ENCODE results near the gene DOHH.

DOHH gene

DNA sequence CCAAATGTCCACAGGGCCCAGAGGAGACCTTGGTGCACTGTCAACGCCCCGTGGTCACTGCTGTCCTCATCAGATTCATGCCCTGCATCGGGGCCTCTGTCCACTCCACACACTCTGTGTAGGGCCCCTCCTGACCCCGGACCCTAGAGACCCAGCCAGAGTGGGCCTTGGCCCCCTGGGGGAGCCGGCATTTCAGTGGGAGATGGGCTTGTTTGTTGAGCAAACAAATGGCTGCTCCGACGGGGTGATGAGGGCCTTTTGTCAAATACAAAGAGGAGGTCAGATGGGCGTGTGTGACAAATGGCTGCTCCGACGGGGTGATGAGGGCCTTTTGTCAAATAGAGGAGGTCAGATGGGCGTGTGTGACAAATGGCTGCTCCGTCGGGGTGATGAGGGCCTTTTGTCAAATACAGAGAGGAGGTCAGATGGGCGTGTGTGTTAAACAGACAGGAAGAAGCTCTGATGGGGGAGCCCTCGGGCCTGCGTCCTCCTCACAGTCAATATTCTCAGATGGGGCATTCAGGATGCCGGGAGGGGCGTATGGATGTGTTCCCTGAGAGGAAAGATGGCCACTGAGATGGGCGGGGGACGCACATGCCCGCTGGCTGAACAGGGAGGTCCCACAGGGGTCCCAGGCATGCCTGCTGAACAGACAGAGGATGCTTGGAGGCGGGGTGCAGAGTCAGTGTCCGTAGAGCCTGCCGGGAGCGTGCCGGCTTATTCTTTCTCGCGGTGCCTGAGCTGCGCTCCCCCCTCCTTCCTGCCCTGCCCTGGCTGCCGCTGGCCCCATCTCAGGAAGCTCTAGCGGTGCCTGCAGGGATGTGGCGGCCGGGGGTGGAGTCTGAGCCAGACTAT is 56.4 kb downstream of the DOHH start:
- Histone ChIP-seq H3K4me3 (ENCODE audit: low read depth, low read length) (no peak overlapping the region), H3K9me3 (ENCODE audit: control insufficient read depth, insufficient read depth, low read depth, low read length) (no peaks in the 10 kb centered on the region), H3K36me3 (ENCODE audit: control insufficient read depth in 2 of 2, insufficient read depth in 1 of 2, low read length in 2 of 2) (peaks cover 2 to 27% of the 10 kb centered on the region in 2 experiments; a peak in 2 of 3 replicates), H3K27ac (ENCODE audit: extremely low read depth, low read depth, low read length) (no peak overlapping the region), H3K4me1 (ENCODE audit: control insufficient read depth, insufficient read depth, low read length) (no peaks in the 10 kb centered on the region)
- TF ChIP-seq ZNF747 (tag by site-specific recombination; IDR thresholded peaks at IDR 0.05): no peak
- TF ChIP-seq ZNF600 (tag by site-specific recombination; IDR thresholded peaks at IDR 0.05): 0 out of 2 replicates have a peak, but pooled peaks have one; percentile 34
- CTCF ChIA-PET: no interaction called here
- POLR2A ChIA-PET: no interaction called here

DNA sequence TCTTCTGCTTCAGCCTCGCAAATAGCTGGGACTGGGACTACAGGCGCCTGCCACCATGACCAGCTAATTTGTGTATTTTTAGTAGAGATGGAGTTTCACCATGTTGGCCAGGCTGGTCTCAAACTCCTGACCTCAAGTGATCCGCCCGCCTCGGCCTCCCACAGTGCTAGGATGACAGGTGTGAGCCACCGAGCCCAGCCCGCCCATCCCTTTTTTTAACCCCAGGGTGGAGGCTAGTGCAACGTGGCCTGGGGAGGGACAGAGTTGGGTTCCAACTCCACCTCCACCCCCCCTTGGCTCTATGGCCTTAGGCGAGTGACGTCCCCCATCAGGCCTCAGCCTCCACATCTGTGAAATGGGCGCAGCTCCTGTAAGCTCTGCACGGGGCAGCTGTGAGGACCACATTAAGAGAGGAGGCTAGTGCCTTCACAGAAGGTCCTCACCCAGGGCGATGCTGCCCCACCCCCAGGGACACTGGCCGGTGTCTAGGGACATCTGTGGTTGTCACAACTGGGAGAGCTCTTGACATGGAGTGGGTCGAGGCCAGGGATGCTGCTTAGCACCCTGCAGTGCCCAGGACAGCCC is 57.9 kb downstream of the DOHH start:
- Histone ChIP-seq H3K9me3 (ENCODE audit: control insufficient read depth, insufficient read depth, low read depth, low read length) (no peaks in the 10 kb centered on the region), H3K4me3 (ENCODE audit: low read depth, low read length) (no peak overlapping the region), H3K27ac (ENCODE audit: extremely low read depth, low read depth, low read length) (no peak overlapping the region), H3K36me3 (ENCODE audit: control insufficient read depth in 2 of 2, insufficient read depth in 1 of 2, low read length in 2 of 2) (peaks cover 4 to 25% of the 10 kb centered on the region in 2 experiments; a peak in 2 of 3 replicates), H3K4me1 (ENCODE audit: control insufficient read depth, insufficient read depth, low read length) (no peaks in the 10 kb centered on the region)
- POLR2A ChIA-PET: interaction anchor here (0.7 kb wide), 1 partner anchor 58 kb away, joined by 3 read pairs; no protein-coding TSS in a partner anchor
- TF ChIP-seq MEIS1 (CRISPR knock-in tag; IDR thresholded peaks at IDR 0.05; ENCODE audit: borderline replicate concordance) (no peak), ZNF16 (tag by site-specific recombination; IDR thresholded peaks at IDR 0.05; ENCODE audit: low read depth) (no peak), ZNF561 (tag by site-specific recombination; IDR thresholded peaks at IDR 0.05; ENCODE audit: borderline replicate concordance) (no peak), SCRT1 (tag by site-specific recombination; IDR thresholded peaks at IDR 0.05; ENCODE audit: borderline replicate concordance) (no peak), ZNF791 (tag by site-specific recombination; IDR thresholded peaks at IDR 0.05) (no peak), ZNF623 (tag by site-specific recombination; IDR thresholded peaks at IDR 0.05) (no peak), ZFP41 (tag by site-specific recombination; IDR thresholded peaks at IDR 0.05; ENCODE audit: borderline replicate concordance) (no peak), ZFHX2 (tag by site-specific recombination; conservative IDR thresholded peaks at IDR 0.05) (no peak), ZNF112 (tag by site-specific recombination; IDR thresholded peaks at IDR 0.05) (no peak), ZNF426 (tag by site-specific recombination; IDR thresholded peaks at IDR 0.05) (no peak)
- TF ChIP-seq, protein P1, sequence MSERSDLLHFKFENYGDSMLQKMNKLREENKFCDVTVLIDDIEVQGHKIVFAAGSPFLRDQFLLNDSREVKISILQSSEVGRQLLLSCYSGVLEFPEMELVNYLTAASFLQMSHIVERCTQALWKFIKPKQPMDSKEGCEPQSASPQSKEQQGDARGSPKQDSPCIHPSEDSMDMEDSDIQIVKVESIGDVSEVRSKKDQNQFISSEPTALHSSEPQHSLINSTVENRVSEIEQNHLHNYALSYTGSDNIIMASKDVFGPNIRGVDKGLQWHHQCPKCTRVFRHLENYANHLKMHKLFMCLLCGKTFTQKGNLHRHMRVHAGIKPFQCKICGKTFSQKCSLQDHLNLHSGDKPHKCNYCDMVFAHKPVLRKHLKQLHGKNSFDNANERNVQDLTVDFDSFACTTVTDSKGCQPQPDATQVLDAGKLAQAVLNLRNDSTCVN (tag by site-specific recombination; optimal IDR thresholded peaks at IDR 0.05): no peak
- TF ChIP-seq, protein P2, sequence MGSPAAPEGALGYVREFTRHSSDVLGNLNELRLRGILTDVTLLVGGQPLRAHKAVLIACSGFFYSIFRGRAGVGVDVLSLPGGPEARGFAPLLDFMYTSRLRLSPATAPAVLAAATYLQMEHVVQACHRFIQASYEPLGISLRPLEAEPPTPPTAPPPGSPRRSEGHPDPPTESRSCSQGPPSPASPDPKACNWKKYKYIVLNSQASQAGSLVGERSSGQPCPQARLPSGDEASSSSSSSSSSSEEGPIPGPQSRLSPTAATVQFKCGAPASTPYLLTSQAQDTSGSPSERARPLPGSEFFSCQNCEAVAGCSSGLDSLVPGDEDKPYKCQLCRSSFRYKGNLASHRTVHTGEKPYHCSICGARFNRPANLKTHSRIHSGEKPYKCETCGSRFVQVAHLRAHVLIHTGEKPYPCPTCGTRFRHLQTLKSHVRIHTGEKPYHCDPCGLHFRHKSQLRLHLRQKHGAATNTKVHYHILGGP (tag by site-specific recombination; IDR thresholded peaks at IDR 0.05): no peak
- TF ChIP-seq, protein P3, sequence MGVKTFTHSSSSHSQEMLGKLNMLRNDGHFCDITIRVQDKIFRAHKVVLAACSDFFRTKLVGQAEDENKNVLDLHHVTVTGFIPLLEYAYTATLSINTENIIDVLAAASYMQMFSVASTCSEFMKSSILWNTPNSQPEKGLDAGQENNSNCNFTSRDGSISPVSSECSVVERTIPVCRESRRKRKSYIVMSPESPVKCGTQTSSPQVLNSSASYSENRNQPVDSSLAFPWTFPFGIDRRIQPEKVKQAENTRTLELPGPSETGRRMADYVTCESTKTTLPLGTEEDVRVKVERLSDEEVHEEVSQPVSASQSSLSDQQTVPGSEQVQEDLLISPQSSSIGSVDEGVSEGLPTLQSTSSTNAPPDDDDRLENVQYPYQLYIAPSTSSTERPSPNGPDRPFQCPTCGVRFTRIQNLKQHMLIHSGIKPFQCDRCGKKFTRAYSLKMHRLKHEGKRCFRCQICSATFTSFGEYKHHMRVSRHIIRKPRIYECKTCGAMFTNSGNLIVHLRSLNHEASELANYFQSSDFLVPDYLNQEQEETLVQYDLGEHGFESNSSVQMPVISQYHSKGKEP (tag by site-specific recombination; IDR thresholded peaks at IDR 0.05): no peak
- TF ChIP-seq, protein P4, sequence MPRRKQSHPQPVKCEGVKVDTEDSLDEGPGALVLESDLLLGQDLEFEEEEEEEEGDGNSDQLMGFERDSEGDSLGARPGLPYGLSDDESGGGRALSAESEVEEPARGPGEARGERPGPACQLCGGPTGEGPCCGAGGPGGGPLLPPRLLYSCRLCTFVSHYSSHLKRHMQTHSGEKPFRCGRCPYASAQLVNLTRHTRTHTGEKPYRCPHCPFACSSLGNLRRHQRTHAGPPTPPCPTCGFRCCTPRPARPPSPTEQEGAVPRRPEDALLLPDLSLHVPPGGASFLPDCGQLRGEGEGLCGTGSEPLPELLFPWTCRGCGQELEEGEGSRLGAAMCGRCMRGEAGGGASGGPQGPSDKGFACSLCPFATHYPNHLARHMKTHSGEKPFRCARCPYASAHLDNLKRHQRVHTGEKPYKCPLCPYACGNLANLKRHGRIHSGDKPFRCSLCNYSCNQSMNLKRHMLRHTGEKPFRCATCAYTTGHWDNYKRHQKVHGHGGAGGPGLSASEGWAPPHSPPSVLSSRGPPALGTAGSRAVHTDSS (tag by site-specific recombination; IDR thresholded peaks at IDR 0.05): no peak
- TF ChIP-seq, protein P5, sequence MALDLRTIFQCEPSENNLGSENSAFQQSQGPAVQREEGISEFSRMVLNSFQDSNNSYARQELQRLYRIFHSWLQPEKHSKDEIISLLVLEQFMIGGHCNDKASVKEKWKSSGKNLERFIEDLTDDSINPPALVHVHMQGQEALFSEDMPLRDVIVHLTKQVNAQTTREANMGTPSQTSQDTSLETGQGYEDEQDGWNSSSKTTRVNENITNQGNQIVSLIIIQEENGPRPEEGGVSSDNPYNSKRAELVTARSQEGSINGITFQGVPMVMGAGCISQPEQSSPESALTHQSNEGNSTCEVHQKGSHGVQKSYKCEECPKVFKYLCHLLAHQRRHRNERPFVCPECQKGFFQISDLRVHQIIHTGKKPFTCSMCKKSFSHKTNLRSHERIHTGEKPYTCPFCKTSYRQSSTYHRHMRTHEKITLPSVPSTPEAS (tag by site-specific recombination; IDR thresholded peaks at IDR 0.05): no peak
- CTCF ChIA-PET: interaction anchor here (0.7 to 0.9 kb wide), 2 partner anchors 13 kb away, joined by 4 to 6 read pairs; no protein-coding TSS in a partner anchor

Measured in HEK293 (cell line).